Measurements from ENCODE around the gene NELFA.

The NELFA gene

GRCh38 chr4:2008921-2009650, at the start of gene NELFA:
NELFA (minus strand) TSS chr4:2008974; CDS start chr4:2008959, 15 bp downstream.
- DNase-seq (ENCODE audit: low spot score), result peak; percentile 95

- DNase-seq (ENCODE audit: low spot score), result no peak
These were observed 48.8 kb upstream of the NELFA start for GRCh38 chr4:2057382-2058065.

- DNase-seq (ENCODE audit: low spot score), result no peak
These were observed 45.4 kb upstream of the NELFA start for GRCh38 chr4:2054217-2054616.

DNA sequence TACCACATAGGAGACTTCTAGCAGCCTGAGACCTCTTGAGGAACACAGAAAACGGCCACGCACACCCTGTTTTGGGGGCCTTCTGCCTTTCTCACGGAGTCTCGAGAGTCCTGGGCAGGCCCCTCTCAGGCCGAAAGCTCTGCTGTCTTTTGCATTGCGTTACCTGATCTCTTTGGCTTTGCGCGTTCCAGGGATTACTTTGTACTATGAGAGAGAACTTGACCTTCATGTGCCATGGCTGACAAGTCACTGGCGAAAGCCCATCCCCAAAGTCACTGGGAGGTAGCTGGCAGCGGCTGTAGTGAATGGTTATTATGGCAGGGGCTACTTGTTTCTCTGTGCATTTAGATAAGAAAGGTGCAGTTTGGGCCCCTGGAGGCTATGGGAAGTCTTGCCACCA, 42.3 kb upstream of the NELFA start:
- DNase-seq (ENCODE audit: low spot score), result no peak

DNA sequence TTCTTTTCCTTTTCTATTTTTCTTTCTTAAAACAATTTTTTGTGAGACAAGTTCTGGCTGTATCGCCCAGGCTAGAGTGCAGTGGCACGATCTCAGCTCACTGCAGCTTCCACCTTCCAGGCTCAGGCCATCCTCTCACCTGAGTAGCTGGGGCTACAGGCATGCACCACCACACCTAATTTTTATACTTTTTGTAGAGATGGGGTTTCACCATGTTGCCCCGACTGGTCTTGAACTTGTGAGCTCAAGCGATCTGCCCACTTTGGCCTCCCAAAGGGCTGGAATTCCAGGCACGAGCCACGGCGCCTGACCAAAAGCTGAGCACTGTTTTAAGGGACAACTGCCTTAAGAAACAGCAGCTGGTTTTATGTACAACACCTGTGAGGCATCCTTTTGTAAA, 41.0 kb upstream of the NELFA start:
- DNase-seq (ENCODE audit: low spot score), result no peak

- DNase-seq (ENCODE audit: low spot score), result no peak
These were observed 40.6 kb upstream of the NELFA start for GRCh38 chr4:2049381-2049780.

- DNase-seq (ENCODE audit: low spot score), result peak; percentile 39
These were observed 40.1 kb upstream of the NELFA start for GRCh38 chr4:2048831-2049230.

DNA sequence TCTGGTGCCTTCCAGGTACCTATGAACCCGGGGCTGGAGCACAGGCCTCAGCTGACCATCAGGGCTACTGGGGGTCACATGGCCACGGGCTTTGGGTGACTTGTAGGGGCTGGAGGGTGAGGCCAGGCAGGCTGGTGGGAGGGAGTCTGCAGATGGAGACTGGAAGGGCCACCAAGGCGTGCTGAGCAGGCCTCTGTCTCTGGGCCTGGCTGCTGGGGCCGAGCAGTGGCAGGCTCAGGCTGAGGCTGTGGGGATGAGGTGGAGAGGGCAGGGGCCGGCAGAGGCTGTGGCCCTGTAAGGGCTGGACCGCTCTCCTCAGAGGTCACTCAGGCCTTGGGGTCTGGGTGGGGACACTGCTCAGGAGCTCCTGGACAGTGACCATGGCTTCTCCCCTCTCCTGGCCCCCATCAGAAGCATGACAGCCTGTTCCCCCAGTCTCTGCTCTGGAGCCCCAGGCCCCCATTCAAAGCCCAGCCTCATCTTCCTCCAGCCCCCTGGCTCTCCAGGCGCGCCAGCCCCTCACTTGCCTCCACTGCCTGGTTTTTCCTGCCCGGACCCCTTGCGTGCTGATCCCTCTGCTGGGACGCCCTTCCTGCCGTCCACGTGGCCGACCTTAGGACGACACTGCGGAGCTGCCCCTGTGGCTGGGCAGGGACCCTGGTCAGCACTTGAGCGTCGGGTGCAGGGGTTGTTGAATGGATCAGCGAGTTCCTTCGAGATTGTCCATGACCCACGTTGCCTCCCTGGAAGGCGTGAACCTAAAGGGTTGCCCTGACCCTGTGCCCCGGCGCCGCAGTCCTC, 39.2 kb upstream of the NELFA start:
- no peak for DNase-seq (ENCODE audit: low spot score)

- DNase-seq (ENCODE audit: low spot score), result no peak
These were observed 38.4 kb upstream of the NELFA start for GRCh38 chr4:2047031-2047660.

GRCh38 chr4:2046031-2046961, 37.5 kb upstream of the NELFA start:
- no peak for DNase-seq (ENCODE audit: low spot score)

- DNase-seq (ENCODE audit: low spot score), result peak; percentile 55
These were observed 36.8 kb upstream of the NELFA start for GRCh38 chr4:2045518-2045951.

DNA sequence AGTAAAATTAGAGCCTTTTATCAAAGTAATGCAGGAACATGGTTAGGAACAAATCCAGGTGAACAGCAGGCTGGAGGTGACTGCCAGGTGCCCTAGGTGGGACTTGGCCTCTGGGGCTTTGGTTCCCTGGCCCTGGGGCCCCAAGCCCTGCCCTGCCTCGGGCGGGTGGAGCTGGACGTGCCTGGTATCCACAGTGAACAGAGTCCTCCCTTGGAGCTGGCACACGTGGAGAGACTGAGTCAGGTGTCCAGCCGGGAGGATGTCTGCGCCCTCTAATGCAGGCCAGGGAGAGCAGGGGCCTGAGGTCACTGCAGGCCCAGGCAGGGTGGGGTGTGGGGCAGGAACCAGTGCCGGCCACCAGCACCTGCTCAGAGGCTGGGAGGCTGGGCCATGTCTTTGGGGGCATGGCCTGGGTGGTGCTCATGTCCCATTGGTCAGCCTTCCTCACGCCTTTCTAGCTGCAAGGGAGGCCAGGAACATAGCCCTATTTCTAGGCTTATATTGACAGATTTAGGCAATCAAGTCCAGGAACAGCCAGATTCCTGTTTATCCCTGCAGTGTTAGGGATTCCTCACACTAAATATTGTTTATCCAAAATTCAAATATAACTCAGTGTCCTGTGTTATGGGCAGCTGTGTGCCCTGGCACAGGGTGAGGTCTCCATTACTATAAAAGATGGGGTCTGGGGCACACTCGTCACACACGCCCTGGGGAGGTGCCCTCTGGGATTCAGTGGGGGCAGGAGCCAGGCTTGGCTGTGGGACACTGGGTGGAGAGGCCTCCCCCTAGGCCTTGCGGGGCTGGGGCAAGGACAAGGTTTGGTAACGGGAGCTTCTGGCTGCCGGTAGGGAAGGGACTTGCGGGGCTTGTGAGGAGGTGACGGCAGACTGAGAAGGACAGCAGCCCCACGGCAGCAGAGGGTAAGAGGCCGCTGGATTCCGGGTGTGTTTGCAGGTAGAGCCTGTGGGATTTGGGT, 36.1 kb upstream of the NELFA start:
- no peak for DNase-seq (ENCODE audit: low spot score)

GRCh38 chr4:2044119-2044485, 35.3 kb upstream of the NELFA start:
- no peak for DNase-seq (ENCODE audit: low spot score)

DNA sequence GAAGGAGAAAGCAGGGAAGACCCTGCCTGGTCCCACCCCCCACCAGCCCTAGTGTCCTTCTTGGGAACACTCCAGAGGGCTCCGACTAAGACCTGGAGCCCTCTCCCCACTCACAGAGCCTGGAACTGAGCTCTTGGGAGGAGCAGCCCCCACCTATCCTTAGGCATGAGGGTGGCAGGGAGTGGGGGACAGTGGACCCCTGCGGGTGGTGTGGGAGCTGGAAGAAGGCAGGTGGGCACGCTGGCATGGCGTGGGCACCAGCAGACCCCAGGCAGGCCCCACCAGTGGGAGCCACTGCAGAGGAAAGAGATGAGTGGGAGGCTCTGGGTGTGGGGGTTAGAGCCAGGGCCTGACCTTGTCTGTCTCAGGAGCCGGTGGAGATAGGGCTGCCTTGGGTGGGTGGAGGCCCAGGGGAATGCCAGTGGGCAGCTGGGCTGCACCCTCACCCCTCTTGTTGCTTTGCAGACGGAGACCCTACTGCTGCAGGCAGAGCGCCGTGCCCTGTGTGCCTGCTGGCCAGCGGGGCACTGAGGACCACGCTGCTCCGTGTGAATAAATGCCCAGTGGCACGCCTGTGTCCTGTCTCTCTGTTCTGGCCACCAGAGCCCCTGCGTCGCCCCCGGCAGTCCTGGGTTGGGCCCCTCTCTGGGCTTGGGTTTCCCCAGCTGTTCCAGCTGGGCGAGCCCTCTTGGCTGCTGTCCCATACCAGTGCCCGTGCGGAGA, 34.8 kb upstream of the NELFA start:
- DNase-seq (ENCODE audit: low spot score), result no peak

DNA sequence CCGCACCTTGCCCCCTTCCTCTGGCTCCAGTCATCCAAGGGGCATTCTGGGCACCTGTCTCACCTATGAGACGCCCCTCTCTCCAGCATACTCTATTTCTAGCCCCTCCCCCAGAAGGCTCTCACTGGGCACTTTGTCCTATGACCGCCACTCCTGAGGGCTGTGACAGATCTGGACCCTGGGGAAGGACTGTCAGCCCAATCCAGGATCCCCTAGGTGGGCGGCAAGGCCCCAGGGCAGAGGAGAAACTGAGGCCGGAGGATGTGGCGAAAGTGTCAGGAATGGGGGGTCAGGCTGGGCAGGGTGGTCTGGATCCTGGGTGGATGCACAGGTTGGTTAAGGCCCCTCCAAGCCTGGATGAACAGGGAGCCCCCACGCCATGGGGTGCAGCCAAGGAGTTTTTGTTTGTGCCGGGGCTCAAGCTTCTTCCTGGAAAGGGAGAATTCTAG, 34.2 kb upstream of the NELFA start:
- DNase-seq (ENCODE audit: low spot score), result no peak

DNA sequence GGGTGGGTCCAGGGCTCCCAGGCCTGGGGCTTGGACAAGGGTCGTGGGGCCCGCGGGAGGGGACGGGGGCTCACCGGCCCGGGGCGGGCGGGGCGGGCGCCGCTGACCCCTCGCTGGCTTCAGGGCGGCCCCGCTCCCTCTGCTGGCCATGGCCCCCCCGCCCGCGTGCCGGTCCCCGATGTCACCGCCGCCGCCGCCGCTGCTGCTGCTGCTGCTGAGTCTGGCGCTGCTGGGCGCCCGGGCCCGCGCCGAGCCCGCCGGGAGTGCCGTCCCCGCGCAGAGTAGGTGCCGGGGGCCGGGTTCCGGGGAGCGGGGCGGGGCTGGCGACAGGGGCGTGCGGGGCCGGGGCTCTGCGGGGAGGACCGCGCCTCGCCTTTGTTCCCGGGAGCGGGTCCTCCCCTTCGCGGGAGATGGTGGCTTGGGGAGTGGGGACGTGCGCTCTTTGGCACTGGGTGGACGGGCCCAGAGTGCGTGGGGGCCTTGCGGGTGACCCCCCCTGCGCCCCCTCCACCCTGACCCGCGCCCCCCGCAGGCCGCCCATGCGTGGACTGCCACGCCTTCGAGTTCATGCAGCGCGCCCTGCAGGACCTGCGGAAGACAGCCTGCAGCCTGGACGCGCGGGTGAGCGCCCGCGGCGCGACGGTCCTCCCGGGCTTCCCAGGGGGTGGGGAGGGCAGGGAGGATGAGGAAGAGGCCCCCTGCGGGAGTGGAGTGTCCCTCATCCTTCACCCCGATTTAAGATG, 33.6 kb upstream of the NELFA start:
- peak; percentile 25 for DNase-seq (ENCODE audit: low spot score)

DNA sequence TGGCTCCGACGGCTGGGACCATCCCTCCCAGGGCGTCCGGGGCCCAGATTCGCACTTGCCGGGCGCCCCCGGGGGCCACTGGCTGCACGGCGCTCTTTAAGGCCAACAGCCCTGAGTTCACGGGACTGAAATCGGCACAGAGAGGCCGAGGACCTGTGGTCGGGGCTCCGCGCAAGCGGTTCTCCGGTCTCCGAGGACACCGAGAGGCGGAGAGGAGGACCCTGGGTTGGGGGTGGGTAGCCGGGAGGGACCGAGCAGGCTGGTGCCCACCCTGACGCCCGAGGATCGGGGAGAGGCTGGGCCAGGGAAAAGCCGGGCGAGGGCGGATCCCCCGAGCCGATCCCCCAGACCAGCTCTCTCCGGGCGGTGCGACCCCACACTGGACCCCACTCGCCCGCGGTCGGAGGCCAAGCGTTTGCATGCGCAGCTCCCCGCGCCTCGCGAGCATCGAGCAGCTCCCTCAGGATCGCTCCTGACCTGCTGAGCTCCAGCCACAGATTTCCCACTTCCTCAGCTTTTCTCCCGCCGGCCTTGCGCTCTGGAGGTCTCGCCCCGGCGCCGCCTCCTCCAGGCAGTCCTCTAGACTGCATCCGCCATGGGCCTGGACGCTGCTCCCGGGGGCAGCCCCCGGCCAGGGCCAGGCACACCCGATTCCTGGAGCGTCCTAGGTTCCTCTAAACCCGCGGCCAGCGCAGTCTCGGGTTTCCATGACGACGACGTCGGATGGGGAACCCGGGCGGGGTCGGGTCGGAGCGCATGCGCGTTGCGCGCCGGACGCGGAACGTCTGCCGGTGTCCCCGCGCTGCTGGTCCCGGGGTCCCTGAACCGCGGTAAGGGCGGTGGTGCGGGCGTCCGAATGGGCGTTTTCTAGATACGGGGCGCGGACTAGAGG, 32.7 kb upstream of the NELFA start:
- DNase-seq (ENCODE audit: low spot score), result peak; percentile 82
